ENCODE results near the gene EPHA3. TPM values are rescaled to one million over a fixed set of nuclear protein-coding genes. Genes with fewer than 3 reads are reported as not detected.

The EPHA3 gene
- total RNA-seq, 1 experiment from 2014 or later: not detected

GRCh38 chr3:89232155-89232554 lies 124.7 kb downstream of the EPHA3 start:
- Histone ChIP-seq H3K9me3 (no peaks in the 10 kb centered on the region), H3K36me3 (ENCODE audit: control insufficient read depth, insufficient read depth, low read length) (no peaks in the 10 kb centered on the region), H3K4me1 (no peaks in the 10 kb centered on the region), H3K27me3 (replicated peaks; ENCODE audit: control insufficient read depth, insufficient read depth, low read length) (no peaks in the 10 kb centered on the region), H3K4me3 (ENCODE audit: low read depth, low read length) (no peak overlapping the region)
- POLR2A ChIA-PET: no interaction called here
- TF ChIP-seq, protein P1, sequence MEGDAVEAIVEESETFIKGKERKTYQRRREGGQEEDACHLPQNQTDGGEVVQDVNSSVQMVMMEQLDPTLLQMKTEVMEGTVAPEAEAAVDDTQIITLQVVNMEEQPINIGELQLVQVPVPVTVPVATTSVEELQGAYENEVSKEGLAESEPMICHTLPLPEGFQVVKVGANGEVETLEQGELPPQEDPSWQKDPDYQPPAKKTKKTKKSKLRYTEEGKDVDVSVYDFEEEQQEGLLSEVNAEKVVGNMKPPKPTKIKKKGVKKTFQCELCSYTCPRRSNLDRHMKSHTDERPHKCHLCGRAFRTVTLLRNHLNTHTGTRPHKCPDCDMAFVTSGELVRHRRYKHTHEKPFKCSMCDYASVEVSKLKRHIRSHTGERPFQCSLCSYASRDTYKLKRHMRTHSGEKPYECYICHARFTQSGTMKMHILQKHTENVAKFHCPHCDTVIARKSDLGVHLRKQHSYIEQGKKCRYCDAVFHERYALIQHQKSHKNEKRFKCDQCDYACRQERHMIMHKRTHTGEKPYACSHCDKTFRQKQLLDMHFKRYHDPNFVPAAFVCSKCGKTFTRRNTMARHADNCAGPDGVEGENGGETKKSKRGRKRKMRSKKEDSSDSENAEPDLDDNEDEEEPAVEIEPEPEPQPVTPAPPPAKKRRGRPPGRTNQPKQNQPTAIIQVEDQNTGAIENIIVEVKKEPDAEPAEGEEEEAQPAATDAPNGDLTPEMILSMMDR (IDR thresholded peaks at IDR 0.05; ENCODE audit: insufficient read depth in 1 of 2, low read depth in 1 of 2, low read length in 1 of 2, severe bottlenecking in 1 of 2, unreplicated experiment in 1 of 2): no peak
- intact Hi-C loops (cut with micrococcal nuclease; ENCODE audit: unreplicated experiment): no loop called here
- Mint-ChIP-seq H3K9me3 (ENCODE audit: unreplicated experiment) (no peaks in the 10 kb centered on the region), H3K27me3 (ENCODE audit: insufficient read depth, unreplicated experiment) (no peaks in the 10 kb centered on the region), H3K36me3 (ENCODE audit: insufficient read depth, unreplicated experiment) (no peaks in the 10 kb centered on the region), H3K4me1 (ENCODE audit: low read depth, unreplicated experiment) (no peaks in the 10 kb centered on the region), H3K27ac (ENCODE audit: unreplicated experiment) (no peak overlapping the region), H3K4me3 (ENCODE audit: unreplicated experiment) (no peak overlapping the region)
- no TSS peak for BruUV-seq (replicated peaks)
- CTCF ChIA-PET: no interaction called here
- no peak for DNase-seq

GRCh38 chr3:89234620-89235019 lies 127.2 kb downstream of the EPHA3 start:
- Mint-ChIP-seq H3K4me3 (ENCODE audit: unreplicated experiment) (no peak overlapping the region), H3K4me1 (ENCODE audit: low read depth, unreplicated experiment) (no peaks in the 10 kb centered on the region), H3K27ac (ENCODE audit: unreplicated experiment) (no peak overlapping the region), H3K36me3 (ENCODE audit: insufficient read depth, unreplicated experiment) (no peaks in the 10 kb centered on the region), H3K27me3 (ENCODE audit: insufficient read depth, unreplicated experiment) (no peaks in the 10 kb centered on the region), H3K9me3 (ENCODE audit: unreplicated experiment) (no peaks in the 10 kb centered on the region)
- no peaks in the 10 kb centered on the region for H3K36me3 ChIP-seq (ENCODE audit: control insufficient read depth, insufficient read depth, low read length)
- BruUV-seq (replicated peaks): no TSS peak
- H3K9me3 ChIP-seq: no peaks in the 10 kb centered on the region
- H3K4me3 ChIP-seq (ENCODE audit: low read depth, low read length): no peak overlapping the region
- H3K27me3 ChIP-seq (replicated peaks; ENCODE audit: control insufficient read depth, insufficient read depth, low read length): no peaks in the 10 kb centered on the region
- H3K4me1 ChIP-seq: no peaks in the 10 kb centered on the region
- DNase-seq: no peak
- TF ChIP-seq, protein P1 (IDR thresholded peaks at IDR 0.05; ENCODE audit: insufficient read depth in 1 of 2, low read depth in 1 of 2, low read length in 1 of 2, severe bottlenecking in 1 of 2, unreplicated experiment in 1 of 2): no peak
- CTCF ChIA-PET: no interaction called here
- intact Hi-C loops (cut with micrococcal nuclease; ENCODE audit: unreplicated experiment): no loop called here
- POLR2A ChIA-PET: no interaction called here

GRCh38 chr3:89238846-89239245 lies 131.4 kb downstream of the EPHA3 start:
- BruUV-seq (replicated peaks): no TSS peak
- TF ChIP-seq, protein P1 (IDR thresholded peaks at IDR 0.05; ENCODE audit: insufficient read depth in 1 of 2, low read depth in 1 of 2, low read length in 1 of 2, severe bottlenecking in 1 of 2, unreplicated experiment in 1 of 2): no peak
- intact Hi-C loops (cut with micrococcal nuclease; ENCODE audit: unreplicated experiment): no loop called here
- H3K9me3 ChIP-seq: no peaks in the 10 kb centered on the region
- POLR2A ChIA-PET: no interaction called here
- Mint-ChIP-seq H3K36me3 (ENCODE audit: insufficient read depth, unreplicated experiment) (no peaks in the 10 kb centered on the region), H3K4me3 (ENCODE audit: unreplicated experiment) (no peak overlapping the region), H3K27me3 (ENCODE audit: insufficient read depth, unreplicated experiment) (no peaks in the 10 kb centered on the region), H3K27ac (ENCODE audit: unreplicated experiment) (no peak overlapping the region), H3K4me1 (ENCODE audit: low read depth, unreplicated experiment) (no peaks in the 10 kb centered on the region), H3K9me3 (ENCODE audit: unreplicated experiment) (no peaks in the 10 kb centered on the region)
- DNase-seq: no peak
- no peaks in the 10 kb centered on the region for H3K27me3 ChIP-seq (replicated peaks; ENCODE audit: control insufficient read depth, insufficient read depth, low read length)
- H3K4me1 ChIP-seq: no peaks in the 10 kb centered on the region
- H3K4me3 ChIP-seq (ENCODE audit: low read depth, low read length): no peak overlapping the region
- no peaks in the 10 kb centered on the region for H3K36me3 ChIP-seq (ENCODE audit: control insufficient read depth, insufficient read depth, low read length)
- CTCF ChIA-PET: no interaction called here
